ENCODE results near the gene INVS.
"Not testable (repeated sequence)": the region's sequence is repeated elsewhere in the genome, so short reads cannot be mapped to it uniquely, and the experiment has no call there.

Gene INVS

DNA sequence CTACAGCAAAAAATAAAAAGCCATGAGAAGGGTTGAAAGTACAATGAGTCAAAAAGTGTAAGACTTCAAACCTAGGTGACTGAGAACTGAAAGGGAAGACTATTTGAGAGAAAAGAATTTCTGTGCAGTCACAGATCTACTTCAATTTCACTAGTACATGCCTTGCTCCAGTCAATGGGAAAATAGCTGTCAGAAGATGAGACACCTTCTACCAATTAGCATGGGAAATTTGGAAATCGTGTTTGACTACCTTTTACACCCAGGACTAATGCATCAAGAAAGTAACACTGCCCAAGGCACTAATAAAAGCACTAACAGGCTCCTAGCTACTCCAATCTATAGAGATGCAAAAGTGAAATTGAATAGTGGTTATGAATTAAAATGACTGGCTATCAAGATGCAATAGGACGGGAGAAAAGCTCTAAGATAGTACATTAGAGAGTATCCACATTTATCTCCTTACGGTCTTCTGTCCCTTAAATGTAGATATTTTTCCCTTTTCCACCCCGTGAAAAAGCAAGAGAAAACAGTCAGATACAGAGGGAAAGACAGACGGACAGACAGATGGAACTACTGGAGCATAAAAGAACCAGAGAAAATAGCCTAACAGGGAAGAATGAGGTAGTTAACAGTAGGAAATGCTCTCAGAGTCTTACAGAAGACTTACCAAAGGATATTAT lies 15.5 kb upstream of the INVS start:
- no peak for DNase-seq

DNA sequence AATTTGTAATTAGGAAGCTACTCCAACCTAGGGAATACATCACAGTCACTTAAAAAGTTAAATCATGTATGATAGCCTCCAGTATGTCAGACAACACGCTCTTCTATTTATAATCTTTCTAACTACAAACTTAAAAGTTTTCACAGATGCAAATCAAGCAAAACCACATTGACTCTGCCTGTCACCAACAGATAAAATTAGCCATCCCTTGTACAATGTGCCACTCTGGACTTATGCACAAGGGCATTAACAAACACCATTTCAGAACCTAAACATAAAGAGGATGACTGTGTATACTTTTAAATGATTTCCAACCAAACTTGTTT lies 15.0 kb upstream of the INVS start:
- DNase-seq = no peak

DNA sequence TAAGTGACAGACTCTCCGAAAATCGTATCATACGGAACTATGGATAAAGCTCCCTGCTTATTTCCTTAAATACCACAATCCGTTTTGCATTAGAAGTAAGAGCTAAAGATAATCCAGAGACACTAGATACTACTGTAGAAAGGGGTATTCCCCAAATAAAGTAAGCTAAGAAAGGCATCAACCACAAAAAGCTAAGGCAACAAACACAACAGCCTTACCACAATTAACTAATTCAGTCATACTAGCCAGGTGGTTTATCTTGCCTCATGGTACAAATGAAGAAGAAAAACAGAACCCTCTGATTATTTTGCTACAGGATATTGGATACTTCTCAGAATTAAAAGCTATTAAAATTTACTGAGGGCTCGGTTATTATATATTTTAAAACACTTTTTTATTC lies 14.3 kb upstream of the INVS start:
- DNase-seq = no peak

DNA sequence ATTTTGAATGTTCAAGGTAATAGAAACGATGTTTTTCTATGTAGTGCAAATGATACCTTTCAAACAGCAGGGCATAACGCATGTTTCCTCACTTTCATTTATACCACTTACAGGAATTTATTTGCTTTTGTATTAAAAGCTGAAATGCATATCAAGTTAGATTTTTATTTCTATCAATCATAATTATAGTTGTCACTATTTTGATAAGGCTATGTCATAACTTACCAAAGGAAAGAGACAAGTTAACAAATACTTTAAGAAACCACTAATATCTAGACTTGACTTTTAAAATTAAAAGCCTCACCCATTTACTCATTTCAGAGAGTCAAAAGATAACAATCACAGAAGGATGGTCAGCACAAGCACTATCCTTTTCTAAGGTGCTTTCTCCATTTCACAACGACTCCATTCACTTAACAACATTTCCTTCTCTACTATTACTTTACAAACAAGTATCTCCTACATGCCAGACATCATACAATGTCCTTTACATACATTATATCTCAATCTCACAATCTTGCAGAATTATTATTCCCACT lies 12.9 kb upstream of the INVS start:
- DNase-seq = no peak

DNA sequence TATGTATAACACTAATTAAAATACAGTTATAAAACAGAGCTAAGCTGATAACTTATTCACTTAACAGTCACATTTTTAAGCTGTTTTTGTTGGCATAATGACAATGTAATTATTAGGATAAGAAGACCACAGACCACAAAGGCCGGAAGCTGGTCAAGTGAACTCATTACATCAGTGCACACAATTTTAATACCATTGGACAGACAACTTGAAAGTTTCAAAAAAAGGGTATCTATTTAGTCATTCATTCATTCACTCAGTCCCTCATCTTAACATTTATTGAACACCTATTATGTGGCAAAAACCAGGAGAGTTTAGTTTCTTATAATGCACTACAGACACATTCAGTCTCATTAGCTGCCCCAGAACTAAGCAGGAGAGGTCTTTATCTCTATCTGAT lies 11.8 kb upstream of the INVS start:
- DNase-seq = no peak

DNA sequence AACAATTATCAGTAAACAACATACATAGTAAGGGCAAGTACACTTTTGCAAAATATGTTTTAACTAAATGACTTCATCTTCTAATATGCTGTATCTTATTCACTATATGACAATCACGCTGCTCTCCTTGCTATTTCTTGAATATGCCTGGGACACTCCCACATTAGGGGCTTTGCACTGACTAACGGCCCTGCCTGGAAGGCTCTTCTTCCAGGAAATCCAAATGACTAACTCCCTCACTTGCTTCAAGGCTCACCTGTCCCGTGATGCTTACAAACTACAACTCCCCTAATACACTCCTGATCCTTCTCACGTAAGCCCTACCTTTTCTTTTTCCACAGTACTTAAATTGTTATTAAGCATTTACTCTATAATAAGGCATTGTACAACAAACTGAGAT lies 10.8 kb upstream of the INVS start:
- DNase-seq = no peak

DNA sequence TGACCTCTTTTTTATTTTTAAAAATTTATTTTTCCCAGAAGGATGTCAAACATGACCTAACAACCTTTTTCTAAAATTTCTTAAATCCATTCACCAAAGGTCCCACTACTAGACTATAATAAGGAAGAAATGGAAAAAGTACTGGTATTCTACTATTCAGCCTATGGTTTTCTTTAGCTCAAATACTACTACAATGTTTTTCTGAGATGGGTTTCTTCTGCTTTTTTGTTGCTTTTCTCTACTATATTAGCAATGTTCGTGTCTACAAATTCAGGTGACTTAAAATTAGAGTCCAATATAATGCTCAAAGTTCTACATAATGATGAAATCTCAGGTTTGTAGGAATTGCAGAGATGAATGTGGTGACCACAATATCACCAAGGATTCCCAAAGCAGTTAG lies 8.2 kb upstream of the INVS start:
- no peak for DNase-seq

DNA sequence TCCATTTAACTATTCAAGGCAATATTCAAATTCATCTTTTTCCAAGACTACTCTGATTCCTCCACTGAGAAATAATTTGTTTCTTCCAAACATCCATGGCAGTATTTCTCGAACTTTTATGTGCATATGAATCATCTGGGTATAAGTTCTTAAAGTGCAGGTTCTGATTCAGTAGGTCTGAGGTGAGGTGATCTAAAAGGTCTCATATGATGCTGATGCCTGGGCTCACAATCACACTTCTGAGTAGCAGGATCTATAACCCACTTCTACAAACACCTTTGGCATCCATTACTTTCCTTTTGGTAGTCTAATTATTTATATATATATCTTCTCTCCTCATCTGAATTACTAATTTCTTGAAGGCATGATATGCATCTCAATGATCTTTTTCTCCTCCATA lies 7.4 kb upstream of the INVS start:
- no peak for DNase-seq

DNA sequence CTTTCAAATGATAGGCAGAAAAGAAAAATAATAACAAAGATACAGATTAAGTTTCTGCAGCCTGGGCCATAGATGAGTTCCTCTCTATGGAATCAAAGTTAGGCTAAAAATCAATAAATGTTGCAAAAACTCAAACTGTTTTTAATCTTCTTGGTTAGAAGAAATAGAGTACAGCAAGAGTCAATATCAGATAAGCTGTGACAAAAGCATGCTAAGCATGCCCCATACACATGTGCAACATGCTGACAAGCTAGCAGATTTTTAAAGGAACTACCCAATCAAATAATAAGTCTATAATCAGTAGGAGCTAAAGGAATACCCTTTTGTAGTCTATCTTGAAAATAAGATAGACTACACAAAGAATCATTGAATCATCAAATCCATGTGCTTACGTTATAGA lies 7.0 kb upstream of the INVS start:
- DNase-seq = no peak

DNA sequence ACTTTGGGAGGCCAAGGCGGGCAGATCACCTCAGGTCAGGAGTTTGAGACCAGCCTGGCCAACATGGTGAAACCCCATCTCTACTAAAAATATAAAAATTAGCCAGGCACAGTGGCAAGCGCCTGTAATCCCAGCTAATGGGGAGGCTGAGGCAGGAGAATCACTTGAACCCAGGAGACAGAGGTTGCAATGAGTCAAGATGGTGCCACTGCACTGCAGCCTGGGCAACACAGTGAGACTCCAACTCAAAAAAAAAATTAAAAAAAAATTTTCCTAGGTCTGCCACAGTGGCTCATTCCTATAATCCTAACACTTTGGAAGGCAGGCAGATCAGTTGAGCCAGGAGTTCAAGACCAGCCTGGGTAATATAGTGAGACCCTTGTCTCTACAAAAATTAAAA lies 4.6 kb upstream of the INVS start:
- DNase-seq = not testable (repeated sequence)

DNA sequence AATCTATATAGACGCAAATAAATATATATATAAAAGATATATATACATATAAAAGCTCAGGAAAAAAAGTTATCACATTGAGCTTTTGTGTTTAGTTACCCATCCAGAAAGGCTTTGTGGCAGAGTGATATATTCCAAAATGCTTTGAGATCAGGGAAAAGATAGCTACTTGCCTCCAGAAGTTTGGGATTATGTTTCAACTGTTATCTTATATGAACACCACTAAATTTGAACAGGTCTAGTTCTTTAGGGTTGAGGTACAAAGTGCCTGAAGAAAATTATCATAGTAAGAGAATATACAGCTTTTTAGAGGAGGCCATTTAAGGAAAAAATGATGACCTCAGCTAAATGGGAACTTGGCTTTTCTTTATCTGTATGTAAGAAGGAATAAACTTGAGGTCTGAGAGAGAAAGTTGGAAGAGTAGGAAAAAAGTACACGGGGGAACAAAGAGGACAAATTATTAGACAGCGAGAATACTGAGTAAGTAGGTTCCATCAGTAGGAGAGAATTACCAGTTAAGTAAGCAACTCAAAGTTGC lies 2.6 kb upstream of the INVS start:
- DNase-seq = no peak

DNA sequence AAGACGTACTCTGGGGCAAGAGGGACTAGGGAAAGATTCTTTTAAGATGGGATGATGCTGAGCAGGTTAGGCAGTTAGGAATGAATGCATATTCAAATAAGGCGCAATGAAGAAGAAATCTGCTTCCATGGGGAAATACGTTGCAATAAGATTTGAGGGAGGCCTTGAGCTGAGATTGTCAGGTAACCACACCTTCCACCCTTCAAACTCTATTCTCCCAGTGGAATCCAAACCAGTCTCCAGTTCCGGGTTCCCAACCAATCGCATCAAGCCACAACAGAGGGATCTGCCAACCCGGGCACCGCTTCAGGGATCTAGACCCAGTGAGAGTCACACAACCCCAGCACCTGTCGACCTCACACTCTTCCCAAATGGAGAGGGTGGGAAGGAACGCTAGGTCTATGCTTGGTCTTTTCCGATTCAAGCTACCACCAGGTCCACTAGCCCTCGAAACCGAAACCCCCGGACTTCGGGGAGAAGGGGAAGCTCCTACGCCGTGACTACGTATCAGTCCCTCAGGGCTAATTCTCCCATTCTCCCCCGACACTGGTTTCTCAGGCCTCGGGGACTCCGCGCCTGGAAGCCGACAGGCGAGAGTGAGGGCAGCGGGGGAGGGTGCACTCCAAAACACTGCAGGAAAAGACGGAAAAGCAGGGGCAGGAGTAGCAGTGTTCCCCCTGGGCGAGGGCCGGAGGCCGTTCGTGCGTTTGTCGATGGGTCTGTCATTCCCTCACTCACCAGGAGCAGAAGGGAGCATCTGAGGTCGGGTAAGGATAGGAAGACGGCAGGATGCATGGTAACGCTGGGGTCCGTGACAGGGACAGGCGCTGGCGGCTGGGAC lies 777 bp upstream of the INVS start:
- DNase-seq = peak; percentile 20

DNA sequence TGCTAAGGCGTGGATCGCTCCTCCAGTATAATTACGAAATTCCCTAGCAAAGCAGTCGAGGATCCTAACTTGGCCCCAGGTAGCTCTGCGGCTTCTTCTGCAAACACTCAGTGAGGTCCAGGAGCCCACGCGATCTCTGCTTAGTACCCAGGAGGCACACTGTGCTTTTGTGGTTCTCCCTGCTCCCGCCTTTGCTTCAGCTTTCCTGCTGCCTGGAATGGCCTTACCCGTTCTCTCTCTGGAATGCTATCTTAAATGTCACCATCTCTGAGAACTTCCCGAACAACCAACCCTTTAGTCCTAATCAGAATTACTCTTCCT lies 639 bp downstream of the INVS start:
- DNase-seq = peak; percentile 5

DNA sequence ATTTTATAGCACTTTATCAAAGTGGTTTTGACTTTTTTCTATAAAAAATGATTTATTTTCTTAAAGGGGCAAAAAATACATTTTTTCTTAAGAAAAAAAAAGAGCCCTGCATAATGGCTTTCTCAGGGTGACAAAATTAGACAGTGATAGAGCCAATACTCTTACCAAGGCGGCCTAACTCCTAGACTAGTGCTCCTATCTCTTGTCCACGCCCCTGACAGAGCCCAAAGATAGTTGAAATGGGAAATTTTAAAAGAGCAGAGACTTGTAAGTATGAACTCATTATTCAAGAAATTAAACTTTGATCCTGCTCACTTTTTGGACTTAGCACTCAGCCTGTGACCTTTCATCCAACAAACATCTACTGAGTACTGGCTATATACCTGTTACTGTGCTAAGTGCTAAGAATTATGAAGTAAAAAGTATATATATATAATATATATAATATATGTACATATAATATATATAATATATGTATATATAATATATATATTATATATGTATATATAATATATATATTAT lies 1.2 kb downstream of the INVS start:
- no peak for DNase-seq

DNA sequence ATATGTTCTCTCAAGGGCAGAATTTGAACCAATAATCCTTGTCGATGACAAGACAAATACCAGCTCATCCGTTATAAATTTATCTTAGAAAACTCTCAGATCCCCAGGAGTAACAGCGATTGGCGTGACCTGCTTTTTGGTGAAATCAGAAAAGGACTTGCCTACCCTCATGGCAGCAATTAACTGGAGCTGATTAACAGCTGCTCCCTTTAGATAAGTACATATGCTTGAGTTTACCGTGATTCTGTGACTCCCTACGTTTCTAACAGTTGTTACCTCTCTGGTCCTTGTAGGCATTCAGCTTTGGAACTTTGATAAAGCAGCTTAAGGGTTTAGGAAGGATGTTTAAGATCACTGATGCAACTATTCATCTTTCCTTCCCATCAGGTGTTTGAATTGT lies 2.6 kb downstream of the INVS start:
- no peak for DNase-seq

DNA sequence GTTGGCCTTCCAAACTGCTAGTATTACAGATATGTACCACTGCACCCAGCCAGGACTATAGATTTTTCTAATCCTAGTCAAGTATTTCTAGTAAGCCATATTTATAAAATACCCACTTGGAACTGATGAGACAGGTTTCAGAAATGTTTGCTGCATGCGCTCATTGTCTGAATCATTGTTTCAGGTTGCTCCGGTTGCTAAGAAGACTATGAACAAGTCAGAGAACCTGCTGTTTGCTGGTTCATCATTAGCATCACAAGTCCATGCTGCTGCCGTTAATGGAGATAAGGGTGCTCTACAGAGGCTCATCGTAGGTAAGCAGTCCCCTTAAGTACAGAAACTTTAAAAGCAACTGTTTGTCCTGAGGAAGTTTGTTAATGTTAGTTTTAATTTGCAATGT lies 5.3 kb downstream of the INVS start:
- DNase-seq = no peak

DNA sequence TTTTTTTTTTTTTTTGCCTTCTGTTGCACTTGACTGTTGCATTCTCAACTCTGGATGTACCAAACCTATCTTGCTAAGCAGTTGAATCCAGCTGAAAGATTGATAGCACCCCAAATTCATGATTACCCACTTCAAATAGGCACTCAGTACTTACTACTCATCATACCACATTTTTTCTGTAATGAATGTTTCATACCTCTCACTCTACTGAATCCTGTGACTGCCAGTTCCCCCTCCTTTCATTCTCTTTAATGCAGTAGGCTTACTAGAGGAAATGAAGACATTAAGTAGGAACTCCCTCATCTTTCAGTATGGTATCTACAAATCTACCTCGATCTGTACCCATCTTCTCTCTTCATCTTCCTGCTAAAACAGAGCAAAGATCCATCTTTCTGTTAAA lies 6.8 kb downstream of the INVS start:
- DNase-seq = no peak

DNA sequence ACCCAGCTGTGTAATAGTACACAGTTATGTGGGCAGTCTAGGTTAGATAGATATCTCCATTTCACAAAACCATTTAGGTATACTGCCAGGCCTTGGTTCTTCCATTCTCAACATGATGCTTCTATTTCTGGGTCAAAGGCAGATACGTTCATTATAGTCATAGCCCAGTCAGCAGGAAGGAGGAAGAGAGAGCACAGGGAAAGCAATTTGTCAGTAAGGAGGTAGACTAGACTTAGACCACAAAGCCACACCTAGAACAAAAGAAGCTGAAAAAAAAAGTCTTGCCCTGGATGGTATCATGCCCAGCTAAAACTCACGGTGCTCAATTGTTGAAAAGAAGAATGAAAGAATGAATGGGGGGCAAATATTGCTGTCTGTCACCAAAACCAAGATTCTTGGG lies 7.6 kb downstream of the INVS start:
- no peak for DNase-seq

DNA sequence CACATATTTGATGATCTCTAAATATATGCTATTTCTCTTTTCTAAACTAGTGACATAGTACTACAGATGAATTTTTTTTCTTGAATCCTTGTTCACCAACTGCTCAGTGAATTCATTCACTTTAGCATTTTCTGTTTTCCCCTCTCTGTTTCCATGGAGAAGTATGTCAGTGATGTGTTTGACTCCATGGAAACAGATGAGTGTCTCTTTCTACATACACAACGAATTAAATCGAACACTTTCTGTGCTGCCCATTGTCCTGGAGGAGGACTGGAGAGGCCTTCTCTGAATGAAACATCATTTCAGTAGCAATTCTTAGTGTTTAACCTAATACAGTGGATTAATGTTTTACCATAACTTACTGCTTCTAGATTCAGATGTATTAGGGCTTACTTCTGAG lies 9.5 kb downstream of the INVS start:
- no peak for DNase-seq

DNA sequence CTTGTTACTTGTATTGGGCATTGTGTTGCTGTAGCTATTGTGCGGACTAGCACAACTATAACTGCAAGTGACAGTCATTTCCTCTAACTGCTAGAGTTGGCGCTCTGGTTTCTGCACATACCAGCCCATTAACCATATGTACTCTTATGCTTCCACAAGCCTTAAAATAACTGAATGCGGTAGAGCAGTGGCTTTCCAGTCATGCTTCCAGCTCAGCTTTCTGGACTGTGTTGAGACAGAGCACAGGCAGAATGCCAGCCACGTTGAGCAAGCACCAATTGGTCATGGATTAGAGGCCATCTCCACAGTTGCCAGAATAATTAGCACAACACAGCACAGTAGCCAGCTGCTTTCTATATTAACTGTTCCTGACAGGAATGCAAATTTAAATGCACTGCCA lies 12.2 kb downstream of the INVS start:
- no peak for DNase-seq

DNA sequence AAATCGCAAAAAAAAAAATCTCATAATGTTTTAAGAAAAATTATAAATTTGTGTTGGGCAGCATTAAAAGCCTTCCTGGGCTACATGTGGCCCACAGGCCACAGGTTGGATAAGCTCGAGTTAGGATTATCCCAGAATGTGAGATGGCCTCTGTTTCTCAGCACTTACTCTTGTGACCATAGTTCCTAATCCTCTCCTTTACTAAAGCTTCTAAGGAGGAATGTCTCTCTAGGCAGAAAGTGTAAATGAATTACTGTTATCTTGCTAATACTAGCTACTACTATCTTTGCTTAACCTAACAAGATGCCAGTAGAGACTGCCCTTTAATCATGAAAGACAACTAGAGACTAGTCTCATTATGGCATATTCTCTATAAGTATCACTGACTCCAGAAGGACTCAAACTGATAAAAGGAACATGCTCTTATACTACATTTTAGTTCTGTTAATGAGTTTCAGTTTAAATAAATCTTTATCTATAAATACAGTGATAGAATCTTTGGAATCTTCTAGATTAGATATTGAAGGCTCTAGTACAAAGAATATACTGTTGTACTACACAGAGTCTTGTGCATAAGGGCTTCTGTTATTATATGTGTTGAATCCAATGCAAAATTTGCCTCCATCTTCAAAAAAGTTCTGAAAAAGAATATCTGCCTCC lies 13.8 kb downstream of the INVS start:
- DNase-seq = no peak

DNA sequence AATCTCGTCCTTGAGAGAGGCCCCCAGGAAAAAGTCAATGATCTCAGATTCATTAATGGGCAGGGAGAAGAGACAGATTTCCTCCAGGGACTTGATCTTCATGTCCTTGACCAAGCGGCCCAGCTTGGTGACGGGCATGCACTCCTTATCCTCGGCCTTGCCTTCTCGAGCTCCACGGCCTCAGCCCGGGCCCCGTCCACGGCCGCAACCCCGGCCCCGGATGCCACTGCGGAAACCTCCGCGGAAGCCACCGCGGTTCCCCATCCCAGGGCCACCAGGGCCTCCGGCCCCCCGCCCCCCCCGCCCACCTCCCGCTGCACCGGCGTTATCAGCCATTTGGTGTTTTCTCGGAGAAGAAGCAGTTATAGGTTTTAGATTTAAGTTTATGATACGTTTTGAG lies 18.3 kb downstream of the INVS start:
- DNase-seq = no peak

DNA sequence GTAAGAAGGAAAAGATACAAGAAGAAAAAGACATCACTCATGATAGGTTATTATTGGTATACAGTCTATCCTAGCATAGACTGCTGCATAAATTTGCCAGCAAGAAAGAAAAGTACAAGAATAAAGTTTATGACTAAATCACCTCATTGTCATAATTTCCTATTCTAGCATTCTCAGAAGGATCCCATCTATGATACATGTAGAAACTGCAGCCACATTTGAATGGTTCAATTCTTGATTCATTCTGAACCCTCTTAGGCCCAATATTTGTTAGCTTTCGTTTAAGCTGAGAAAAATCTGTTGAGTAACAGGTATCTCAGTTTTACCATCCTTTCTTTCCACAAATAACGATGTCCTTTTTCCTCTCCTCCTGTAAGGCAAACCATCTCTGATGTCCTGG lies 21.2 kb downstream of the INVS start:
- DNase-seq = no peak

DNA sequence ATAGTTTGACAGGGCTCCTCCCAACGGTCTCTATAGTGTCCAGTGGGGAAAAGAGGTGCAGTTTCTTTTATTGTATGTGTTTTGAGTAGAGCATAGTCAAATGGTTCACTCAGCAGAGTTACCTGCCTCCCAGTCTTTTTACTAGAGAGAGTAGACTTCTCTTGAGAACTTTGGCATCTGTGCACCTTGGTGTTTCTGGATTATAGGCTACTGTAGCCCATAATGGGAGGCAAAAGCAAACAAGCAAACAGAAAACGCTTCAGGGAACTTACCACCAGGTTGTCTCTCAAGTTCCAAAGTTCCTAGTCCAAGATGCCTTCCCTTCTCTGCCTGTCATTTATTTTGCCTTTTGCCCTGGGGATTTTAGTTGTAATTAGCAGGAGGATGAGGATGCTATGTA lies 26.2 kb downstream of the INVS start:
- DNase-seq = no peak

Measured in stimulated activated CD4-positive, alpha-beta T cell treated with anti-CD3 and anti-CD28 coated beads, Interleukin-12 subunit alpha, Interleukin-12 subunit beta, amount 100 ng/mL, for 4 hours (primary cell).